Mesendoderm (in vitro differentiated cells): Measurements from ENCODE around the gene KIFBP.

ENCODE experiments used
- DNase-seq: peaks from one replicate; pipeline ENCODE4 v3.0.0; 2013
- H2AK5ac ChIP-seq: 2 replicates; pipeline ENCODE4 v1.6.1; 2013; ENCODE audit warnings: low read length, inconsistent platforms
- H2BK120ac ChIP-seq: 2 replicates; pipeline ENCODE4 v1.6.1; 2013; ENCODE audit warnings: low read depth, mild to moderate bottlenecking, low read length, moderate library complexity, mixed read lengths
- H2BK15ac ChIP-seq: replicated peaks from 2 replicates; pipeline ENCODE4 v1.6.1; 2013; ENCODE audit warnings: low read depth, mild to moderate bottlenecking, moderate library complexity
- H2BK5ac ChIP-seq: 2 replicates; pipeline ENCODE4 v1.6.1; 2013; ENCODE audit warnings: low read length, inconsistent platforms
- H3K18ac ChIP-seq: 2 replicates; pipeline ENCODE4 v1.6.1; 2013; ENCODE audit warnings: mild to moderate bottlenecking, low read length, mixed read lengths
- H3K23ac ChIP-seq: one replicate; pipeline ENCODE4 v1.6.1; 2013; ENCODE audit warnings: low read length
- H3K27ac ChIP-seq: 2 replicates; pipeline ENCODE4 v1.5.1; 2013; ENCODE audit warnings: low read depth, mild to moderate bottlenecking, inconsistent platforms, low read length, moderate library complexity
- H3K27me3 ChIP-seq: 2 replicates; pipeline ENCODE4 v1.6.1; 2013; ENCODE audit warnings: low read length, control low read depth, mild to moderate bottlenecking, inconsistent platforms; ENCODE audit not compliant: insufficient read depth, poor library complexity
- H3K36me3 ChIP-seq: 2 replicates; pipeline ENCODE4 v1.6.1; 2013; ENCODE audit warnings: low read length, inconsistent platforms; ENCODE audit not compliant: control insufficient read depth, insufficient read depth
- H3K4ac ChIP-seq: one replicate; pipeline ENCODE4 v1.6.1; 2013; ENCODE audit warnings: low read depth, mild to moderate bottlenecking, low read length, moderate library complexity
- H3K4me1 ChIP-seq: 2 replicates; pipeline ENCODE4 v1.6.1; 2013; ENCODE audit warnings: low read depth, low read length, inconsistent platforms; ENCODE audit not compliant: control insufficient read depth
- H3K4me2 ChIP-seq: 2 replicates; pipeline ENCODE4 v1.6.1; 2013; ENCODE audit warnings: low read length
- H3K4me3 ChIP-seq: 2 replicates; pipeline ENCODE4 v1.5.1; 2013; ENCODE audit warnings: mild to moderate bottlenecking, low read length
- H3K56ac ChIP-seq: one replicate; pipeline ENCODE4 v1.6.1; 2013; ENCODE audit warnings: low read length
- H3K79me1 ChIP-seq: 2 replicates; pipeline ENCODE4 v1.6.1; 2013; ENCODE audit warnings: low read length, inconsistent platforms
- H3K79me2 ChIP-seq: 2 replicates; pipeline ENCODE4 v1.6.1; 2013; ENCODE audit warnings: mild to moderate bottlenecking, low read length; ENCODE audit not compliant: control insufficient read depth, insufficient read depth
- H3K9ac ChIP-seq: 2 replicates; pipeline ENCODE4 v1.6.1; 2013; ENCODE audit warnings: low read length, inconsistent platforms
- H4K5ac ChIP-seq: one replicate; pipeline ENCODE4 v1.6.1; 2013; ENCODE audit warnings: low read length
- H4K8ac ChIP-seq: one replicate; pipeline ENCODE4 v1.6.1; 2013; ENCODE audit warnings: low read depth, mild to moderate bottlenecking, control low read depth, low read length, moderate library complexity
- WGBS: extraction: QIAGEN DNeasy Blood & Tissue Kit; methylation state at CpG from one replicate; pipeline ENCODE4 v1.1.7; 2013; ENCODE audit warnings: low lambda C conversion rate, missing lambda C conversion rate; ENCODE audit not compliant: insufficient coverage; ENCODE audit errors: extremely low coverage; 5-methylcytosine and 5-hydroxymethylcytosine counted together

The KIFBP gene

DNA sequence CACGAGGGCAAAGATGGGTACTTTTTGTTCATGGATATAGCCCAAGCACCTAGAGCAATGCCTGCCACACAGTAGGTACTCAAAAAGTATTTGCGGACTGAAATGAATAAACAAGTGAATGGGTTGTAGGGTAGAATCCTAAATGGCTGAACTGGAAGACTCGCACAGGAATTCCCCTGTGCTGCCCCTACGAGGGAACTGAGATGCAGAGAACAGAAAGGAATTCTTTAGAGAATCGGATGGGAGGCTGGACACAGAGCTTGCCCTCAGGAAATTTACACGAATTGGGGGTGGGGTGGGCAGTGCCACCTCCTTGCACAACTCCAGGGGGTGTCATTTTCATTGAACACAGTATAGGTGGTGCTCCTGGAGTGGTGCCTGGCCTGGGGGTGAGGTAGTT lies 64.1 kb downstream of the KIFBP start:
- WGBS, result no CpG with 5 or more reads among the region's 6 CpGs
- H3K23ac ChIP-seq, result no peak overlapping the region
- no peak overlapping the region for H3K27ac ChIP-seq

DNA sequence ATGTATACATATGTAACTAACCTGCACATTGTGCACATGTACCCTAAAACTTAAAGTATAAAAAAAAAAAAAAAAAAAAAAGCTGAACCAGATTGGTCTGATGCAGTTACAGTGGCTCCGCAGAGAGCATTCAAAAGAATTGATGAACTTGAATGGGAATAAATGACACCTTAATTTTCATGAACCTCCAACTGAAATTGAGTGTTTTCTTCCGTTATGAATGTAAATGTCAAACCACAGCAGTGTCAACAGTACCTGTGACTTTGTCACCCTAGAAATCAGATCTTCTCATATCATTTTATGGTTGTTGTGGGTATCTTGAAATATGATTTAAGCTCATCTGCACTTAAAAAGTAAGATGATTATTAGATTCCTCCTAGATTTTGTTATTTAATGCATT lies 66.6 kb downstream of the KIFBP start:
- no peak overlapping the region for H3K56ac ChIP-seq
- H3K4me1 ChIP-seq, result no peaks in the 10 kb centered on the region
- no peak overlapping the region for H3K4ac ChIP-seq
- no peak overlapping the region for H3K4me3 ChIP-seq
- H2BK120ac ChIP-seq, result no peak overlapping the region
- no peak for DNase-seq
- H3K27ac ChIP-seq, result no peak overlapping the region
- WGBS, result no CpG with 5 or more reads among the region's 2 CpGs
- no peak overlapping the region for H2BK15ac ChIP-seq
- no peaks in the 10 kb centered on the region for H3K27me3 ChIP-seq
- H3K4me2 ChIP-seq, result no peak overlapping the region
- H3K23ac ChIP-seq, result no peak overlapping the region
- no peak overlapping the region for H3K9ac ChIP-seq
- H2AK5ac ChIP-seq, result no peak overlapping the region
- H3K79me2 ChIP-seq, result no peaks in the 10 kb centered on the region
- H2BK5ac ChIP-seq, result no peak overlapping the region
- no peak overlapping the region for H4K8ac ChIP-seq
- no peak overlapping the region for H4K5ac ChIP-seq
- no peaks in the 10 kb centered on the region for H3K36me3 ChIP-seq
- no peaks in the 10 kb centered on the region for H3K79me1 ChIP-seq
- H3K18ac ChIP-seq, result no peak overlapping the region

More for the DNA sequence above, 64.1 kb downstream of the KIFBP start:
- Histone ChIP-seq H2BK5ac (no peak overlapping the region), H3K36me3 (no peaks in the 10 kb centered on the region), H3K79me1 (no peaks in the 10 kb centered on the region), H3K79me2 (no peaks in the 10 kb centered on the region), H3K56ac (no peak overlapping the region), H4K8ac (no peak overlapping the region), H3K18ac (no peak overlapping the region), H3K27me3 (no peaks in the 10 kb centered on the region), H2BK120ac (no peak overlapping the region), H3K9ac (no peak overlapping the region), H3K4ac (no peak overlapping the region), H2AK5ac (no peak overlapping the region), H3K4me3 (no peak overlapping the region), H4K5ac (no peak overlapping the region), H3K4me2 (no peak overlapping the region), H2BK15ac (no peak overlapping the region), H3K4me1 (no peaks in the 10 kb centered on the region)
- DNase-seq, result no peak

DNA sequence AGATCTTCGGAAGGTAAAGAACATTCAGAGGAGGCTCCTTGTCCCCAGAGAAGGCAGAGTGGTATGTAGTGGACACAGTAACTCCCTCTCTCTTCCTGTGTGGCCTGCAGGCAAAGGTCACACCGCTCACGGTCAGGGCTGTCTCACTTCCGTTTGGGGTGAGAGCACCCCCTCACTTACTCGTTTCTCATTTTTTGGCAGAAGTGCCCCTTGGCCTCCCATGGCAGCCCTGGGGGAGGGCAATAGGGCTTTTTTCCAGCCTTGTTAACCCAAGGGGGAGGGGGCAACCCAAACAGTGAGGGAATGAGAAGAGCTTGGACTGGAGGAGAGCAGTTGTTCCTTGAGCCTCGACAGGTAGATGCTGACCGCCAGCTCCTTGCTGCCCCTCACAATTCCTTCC lies 67.5 kb downstream of the KIFBP start:
- Histone ChIP-seq H3K4me1 (no peaks in the 10 kb centered on the region), H4K8ac (no peak overlapping the region), H2BK120ac (no peak overlapping the region), H3K4ac (no peak overlapping the region), H3K23ac (no peak overlapping the region), H3K27me3 (no peaks in the 10 kb centered on the region), H3K56ac (no peak overlapping the region), H3K4me2 (no peak overlapping the region), H3K18ac (no peak overlapping the region), H2BK5ac (no peak overlapping the region), H4K5ac (no peak overlapping the region), H2BK15ac (no peak overlapping the region), H3K27ac (no peak overlapping the region), H3K79me1 (no peaks in the 10 kb centered on the region), H3K79me2 (no peaks in the 10 kb centered on the region), H3K9ac (no peak overlapping the region), H3K36me3 (no peaks in the 10 kb centered on the region), H2AK5ac (no peak overlapping the region), H3K4me3 (no peak overlapping the region)
- WGBS, result no CpG with 5 or more reads among the region's 7 CpGs
- no peak for DNase-seq

DNA sequence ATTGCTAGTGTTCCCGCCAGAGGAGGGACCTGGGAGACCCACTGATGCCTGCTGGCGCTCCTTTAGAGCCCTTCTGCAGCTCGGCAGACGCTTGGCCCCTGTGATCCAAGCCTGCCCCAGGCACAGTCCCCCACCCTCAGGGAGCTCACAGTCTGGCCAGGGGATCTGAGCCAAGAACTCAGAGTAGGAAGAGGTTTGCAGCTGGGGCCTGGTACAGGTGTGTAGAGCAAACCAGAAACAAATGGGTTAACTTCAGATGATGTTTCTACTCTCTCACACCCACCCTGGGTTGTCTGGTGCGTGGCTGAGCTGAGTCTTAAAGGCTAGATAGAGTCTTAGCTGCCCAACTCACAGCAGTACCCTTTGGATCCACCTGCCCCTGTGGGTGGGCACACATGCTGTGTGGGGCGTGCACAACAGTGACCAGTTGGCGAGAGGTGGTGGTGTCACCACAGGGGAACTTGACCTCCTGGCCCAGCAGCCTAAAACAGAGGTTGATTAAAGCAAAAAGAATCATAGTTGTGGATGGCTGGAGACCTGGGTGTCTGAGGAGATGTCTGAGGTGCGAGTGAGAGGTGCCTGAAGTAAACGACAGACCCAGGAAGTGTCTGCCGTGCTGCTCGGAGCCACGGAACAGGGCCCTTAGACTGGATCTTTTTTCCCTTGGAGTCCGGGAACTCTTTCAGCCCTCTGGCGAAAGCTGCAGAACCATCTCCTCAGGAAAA lies 68.1 kb downstream of the KIFBP start:
- Histone ChIP-seq H3K23ac (no peak overlapping the region), H3K18ac (no peak overlapping the region), H2BK5ac (no peak overlapping the region), H3K4me2 (no peak overlapping the region), H3K56ac (no peak overlapping the region), H3K4me1 (no peaks in the 10 kb centered on the region), H3K4me3 (no peak overlapping the region), H3K36me3 (no peaks in the 10 kb centered on the region), H4K5ac (no peak overlapping the region), H2BK15ac (no peak overlapping the region), H3K27me3 (no peaks in the 10 kb centered on the region), H2AK5ac (no peak overlapping the region), H3K4ac (no peak overlapping the region), H3K27ac (no peak overlapping the region), H4K8ac (no peak overlapping the region), H3K79me1 (no peaks in the 10 kb centered on the region), H3K79me2 (no peaks in the 10 kb centered on the region), H3K9ac (no peak overlapping the region), H2BK120ac (no peak overlapping the region)
- DNase-seq, result no peak
- WGBS, result no CpG with 5 or more reads among the region's 14 CpGs

DNA sequence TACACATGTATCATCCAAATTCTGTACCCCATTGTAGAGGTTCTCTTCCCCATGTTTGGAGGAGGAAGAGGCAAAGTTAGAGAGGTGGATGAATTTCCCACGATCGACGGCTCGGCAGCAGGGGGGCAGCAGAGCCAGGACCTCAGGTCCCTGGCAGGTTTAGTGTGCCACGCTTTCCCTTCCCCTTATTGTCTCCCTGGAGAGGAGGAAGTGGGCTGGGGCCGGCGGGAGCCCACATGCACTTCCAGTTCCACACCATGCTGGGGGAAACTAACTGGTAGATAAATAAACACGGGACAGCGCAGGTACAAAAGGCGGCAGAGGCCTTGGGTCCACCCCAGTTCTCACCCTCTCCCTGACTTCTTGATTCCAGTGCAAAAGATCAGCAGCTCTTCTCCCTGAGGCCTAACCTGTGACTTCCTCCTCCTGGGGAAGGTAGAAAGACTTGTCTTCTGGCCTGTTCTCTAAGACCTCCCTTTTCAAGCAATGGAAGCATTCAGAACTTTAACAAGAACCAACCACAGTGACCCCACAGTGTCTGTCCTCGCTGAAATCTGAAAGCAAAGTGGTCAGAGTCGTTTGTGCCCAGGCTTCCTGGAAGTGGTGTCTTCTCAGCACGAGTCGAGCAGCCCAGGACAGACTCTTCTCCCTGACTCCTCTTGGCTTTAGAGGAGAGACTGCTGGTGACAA lies 68.8 kb downstream of the KIFBP start:
- H3K9ac ChIP-seq, result no peak overlapping the region
- WGBS, result no CpG with 5 or more reads among the region's 14 CpGs
- no peak for DNase-seq
- no peak overlapping the region for H3K4ac ChIP-seq
- no peak overlapping the region for H4K5ac ChIP-seq
- H3K79me2 ChIP-seq, result no peaks in the 10 kb centered on the region
- no peak overlapping the region for H4K8ac ChIP-seq
- no peaks in the 10 kb centered on the region for H3K79me1 ChIP-seq
- H2BK120ac ChIP-seq, result no peak overlapping the region
- H3K4me2 ChIP-seq, result no peak overlapping the region
- H2AK5ac ChIP-seq, result no peak overlapping the region
- no peak overlapping the region for H3K18ac ChIP-seq
- H3K36me3 ChIP-seq, result no peaks in the 10 kb centered on the region
- H3K27ac ChIP-seq, result no peak overlapping the region
- H3K23ac ChIP-seq, result no peak overlapping the region
- H3K4me3 ChIP-seq, result no peak overlapping the region
- H3K4me1 ChIP-seq, result no peaks in the 10 kb centered on the region
- H3K56ac ChIP-seq, result no peak overlapping the region
- no peaks in the 10 kb centered on the region for H3K27me3 ChIP-seq
- H2BK15ac ChIP-seq, result no peak overlapping the region
- no peak overlapping the region for H2BK5ac ChIP-seq

DNA sequence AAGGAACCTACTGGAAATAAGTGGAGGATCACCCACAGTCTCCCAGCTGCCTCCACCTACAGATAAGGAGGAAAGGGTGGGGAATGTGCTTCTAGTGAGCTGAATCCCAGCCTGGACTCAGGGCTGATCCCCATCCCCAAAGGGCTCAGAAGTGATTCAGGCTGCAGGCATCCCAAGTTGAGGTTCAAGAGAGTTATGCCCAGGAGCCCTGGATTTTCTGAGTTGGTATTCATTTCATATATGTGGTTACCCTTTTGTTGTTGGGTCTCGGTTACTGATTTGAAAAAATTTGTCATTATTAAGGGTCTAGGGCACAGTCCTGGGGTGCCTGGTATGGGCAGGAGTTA lies 69.3 kb downstream of the KIFBP start:
- no CpG with 5 or more reads among the region's 1 CpG for WGBS
- no peak for DNase-seq
- Histone ChIP-seq H3K9ac (no peak overlapping the region), H3K18ac (no peak overlapping the region), H3K36me3 (no peaks in the 10 kb centered on the region), H3K79me1 (no peaks in the 10 kb centered on the region), H2BK5ac (no peak overlapping the region), H3K23ac (no peak overlapping the region), H3K4me2 (no peak overlapping the region), H2AK5ac (no peak overlapping the region), H2BK15ac (no peak overlapping the region), H3K79me2 (no peaks in the 10 kb centered on the region), H3K4me3 (no peak overlapping the region), H3K4me1 (no peaks in the 10 kb centered on the region), H4K5ac (no peak overlapping the region), H2BK120ac (no peak overlapping the region), H3K27ac (no peak overlapping the region), H3K4ac (no peak overlapping the region), H3K56ac (no peak overlapping the region), H4K8ac (no peak overlapping the region), H3K27me3 (no peaks in the 10 kb centered on the region)
